ENCODE measurements around the gene GRIK3.

Gene GRIK3

GRCh38 chr1:36863500-36863899 is 170.8 kb downstream of the GRIK3 start:
- DNase-seq (ENCODE audit: low read depth, low spot score), result no peak
- no peak overlapping the region for H3K4me3 ChIP-seq (ENCODE audit: low read depth, low read length)
- no peak for TF ChIP-seq CTCF (IDR thresholded peaks at IDR 0.05; ENCODE audit: low read depth, low read length)
- in situ Hi-C loops (cut with HindIII; ENCODE audit: low sequenced_read_pairs), result no loop called here

GRCh38 chr1:36863061-36863460 is 171.3 kb downstream of the GRIK3 start:
- in situ Hi-C loops (cut with HindIII; ENCODE audit: low sequenced_read_pairs), result no loop called here
- H3K4me3 ChIP-seq (ENCODE audit: low read depth, low read length), result no peak overlapping the region
- TF ChIP-seq CTCF (IDR thresholded peaks at IDR 0.05; ENCODE audit: low read depth, low read length), result no peak
- DNase-seq (ENCODE audit: low read depth, low spot score), result no peak

GRCh38 chr1:36861375-36861774 is 172.9 kb downstream of the GRIK3 start:
- in situ Hi-C loops (cut with HindIII; ENCODE audit: low sequenced_read_pairs), result no loop called here
- TF ChIP-seq CTCF (IDR thresholded peaks at IDR 0.05; ENCODE audit: low read depth, low read length), result no peak
- DNase-seq (ENCODE audit: low read depth, low spot score), result no peak
- no peak overlapping the region for H3K4me3 ChIP-seq (ENCODE audit: low read depth, low read length)

GRCh38 chr1:36859926-36860325 is 174.4 kb downstream of the GRIK3 start:
- in situ Hi-C loops (cut with HindIII; ENCODE audit: low sequenced_read_pairs), result no loop called here
- no peak for TF ChIP-seq CTCF (IDR thresholded peaks at IDR 0.05; ENCODE audit: low read depth, low read length)
- no peak overlapping the region for H3K4me3 ChIP-seq (ENCODE audit: low read depth, low read length)
- no peak for DNase-seq (ENCODE audit: low read depth, low spot score)

GRCh38 chr1:36858981-36859380 is 175.3 kb downstream of the GRIK3 start:
- no peak for TF ChIP-seq CTCF (IDR thresholded peaks at IDR 0.05; ENCODE audit: low read depth, low read length)
- DNase-seq (ENCODE audit: low read depth, low spot score), result no peak
- no peak overlapping the region for H3K4me3 ChIP-seq (ENCODE audit: low read depth, low read length)
- in situ Hi-C loops (cut with HindIII; ENCODE audit: low sequenced_read_pairs), result no loop called here

GRCh38 chr1:36858553-36858952 is 175.8 kb downstream of the GRIK3 start:
- DNase-seq (ENCODE audit: low read depth, low spot score), result no peak
- TF ChIP-seq CTCF (IDR thresholded peaks at IDR 0.05; ENCODE audit: low read depth, low read length), result no peak
- no peak overlapping the region for H3K4me3 ChIP-seq (ENCODE audit: low read depth, low read length)
- in situ Hi-C loops (cut with HindIII; ENCODE audit: low sequenced_read_pairs), result no loop called here

GRCh38 chr1:36857754-36858153 is 176.6 kb downstream of the GRIK3 start:
- H3K4me3 ChIP-seq (ENCODE audit: low read depth, low read length), result no peak overlapping the region
- no peak for DNase-seq (ENCODE audit: low read depth, low spot score)
- no peak for TF ChIP-seq CTCF (IDR thresholded peaks at IDR 0.05; ENCODE audit: low read depth, low read length)
- in situ Hi-C loops (cut with HindIII; ENCODE audit: low sequenced_read_pairs), result no loop called here
